HEK293T (cell line): Measurements from ENCODE around the gene ANXA2.

Experiments used
- CTCF ChIA-PET: fragments of 350-600 bp; formaldehyde crosslinking; extraction: SDS; loops from one replicate; lab custom pipeline; 2021; ENCODE audit warnings: antibody characterized with exemption, inconsistent platforms; lab: Yijun Ruan, JAX
- POLR2A ChIA-PET: fragments of 350-600 bp; formaldehyde crosslinking; extraction: SDS; loops from one replicate; lab custom pipeline; 2020; ENCODE audit warnings: antibody characterized with exemption, inconsistent platforms; lab: Yijun Ruan, JAX
- DNase-seq: peaks from one replicate; pipeline ENCODE4 v3.0.0; 2012; ENCODE audit warnings: mixed read lengths; ENCODE audit errors: extremely low spot score
- ARNT ChIP-seq: fragments of 450-650 bp; IDR thresholded peaks from 2 replicates; pipeline ENCODE4 v1.6.1; 2017; ENCODE audit warnings: mild to moderate bottlenecking
- BHLHE40 ChIP-seq: fragments of 450-650 bp; IDR thresholded peaks from 2 replicates; pipeline ENCODE4 v1.6.1; 2016; ENCODE audit warnings: mild to moderate bottlenecking, moderate library complexity, borderline replicate concordance
- CTBP1 ChIP-seq: fragments of 450-650 bp; IDR thresholded peaks from 2 replicates; pipeline ENCODE4 v1.6.1; 2016; ENCODE audit warnings: borderline replicate concordance
- ELF4 ChIP-seq: fragments of 450-650 bp; IDR thresholded peaks from 2 replicates; pipeline ENCODE4 v1.6.1; 2017; ENCODE audit warnings: antibody characterized with exemption
- FOXA1 ChIP-seq: fragments of 450-650 bp; IDR thresholded peaks from 2 replicates; pipeline ENCODE4 v1.6.1; 2016; ENCODE audit warnings: mild to moderate bottlenecking
- FOXK2 ChIP-seq: fragments of 450-650 bp; IDR thresholded peaks from 2 replicates; pipeline ENCODE4 v1.6.1; 2016; ENCODE audit warnings: mild to moderate bottlenecking
- FOXM1 ChIP-seq: fragments of 450-650 bp; IDR thresholded peaks from 2 replicates; pipeline ENCODE4 v1.6.1; 2017; ENCODE audit warnings: mild to moderate bottlenecking, borderline replicate concordance
- L3MBTL2 ChIP-seq: fragments of 450-650 bp; conservative IDR thresholded peaks from 2 replicates; pipeline ENCODE4 v1.6.1; 2016; ENCODE audit warnings: mild to moderate bottlenecking
- LEF1 ChIP-seq: fragments of 450-650 bp; IDR thresholded peaks from 2 replicates; pipeline ENCODE4 v1.6.1; 2017; ENCODE audit warnings: mild to moderate bottlenecking, borderline replicate concordance
- SUZ12 ChIP-seq: fragments of 450-650 bp; IDR thresholded peaks from 2 replicates; pipeline ENCODE4 v1.6.1; 2016; ENCODE audit warnings: mild to moderate bottlenecking
- ZNF384 ChIP-seq: fragments of 450-650 bp; IDR thresholded peaks from 2 replicates; pipeline ENCODE4 v1.6.1; 2016
- TF ChIP-seq, protein P1 (sequence below): fragments of 450-650 bp; IDR thresholded peaks from 2 replicates; pipeline ENCODE4 v1.6.1; 2016

Gene ANXA2

GRCh38 chr15:60307034-60307433, 90.8 kb downstream of the ANXA2 start:
- TF ChIP-seq LEF1 (no peak), BHLHE40 (no peak)
- ChIA-PET CTCF (no interaction called here), POLR2A (no interaction called here)
- DNase-seq = no peak

DNA sequence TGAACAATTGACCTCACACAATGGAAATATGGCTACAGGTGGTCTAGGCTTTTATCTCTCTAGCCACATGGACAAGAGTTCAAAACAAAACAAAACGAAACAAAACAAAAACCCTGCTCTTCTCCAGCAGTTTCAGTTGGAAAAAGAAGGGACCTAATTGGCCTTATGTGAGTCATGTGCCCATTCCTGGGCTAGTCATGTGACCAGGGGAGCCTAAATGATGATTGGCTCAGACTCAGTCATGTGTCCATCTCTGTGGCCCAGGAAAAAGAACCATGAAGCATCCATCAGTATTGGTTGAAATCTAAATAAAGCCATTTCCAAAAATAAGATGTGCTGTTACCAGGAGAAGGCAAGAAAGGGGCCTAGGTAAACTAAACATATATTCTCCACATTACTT, 96.8 kb downstream of the ANXA2 start:
- ChIA-PET POLR2A (no interaction called here), CTCF (no interaction called here)
- DNase-seq = no peak
- TF ChIP-seq LEF1 (no peak), FOXK2 (no peak), CTBP1 (no peak), ARNT (no peak), ZNF384 (no peak), FOXA1 (no peak), BHLHE40 (no peak), L3MBTL2 (no peak), SUZ12 (no peak), ELF4 (no peak), FOXM1 (no peak)
- TF ChIP-seq, protein P1, sequence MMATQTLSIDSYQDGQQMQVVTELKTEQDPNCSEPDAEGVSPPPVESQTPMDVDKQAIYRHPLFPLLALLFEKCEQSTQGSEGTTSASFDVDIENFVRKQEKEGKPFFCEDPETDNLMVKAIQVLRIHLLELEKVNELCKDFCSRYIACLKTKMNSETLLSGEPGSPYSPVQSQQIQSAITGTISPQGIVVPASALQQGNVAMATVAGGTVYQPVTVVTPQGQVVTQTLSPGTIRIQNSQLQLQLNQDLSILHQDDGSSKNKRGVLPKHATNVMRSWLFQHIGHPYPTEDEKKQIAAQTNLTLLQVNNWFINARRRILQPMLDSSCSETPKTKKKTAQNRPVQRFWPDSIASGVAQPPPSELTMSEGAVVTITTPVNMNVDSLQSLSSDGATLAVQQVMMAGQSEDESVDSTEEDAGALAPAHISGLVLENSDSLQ = no peak

DNA sequence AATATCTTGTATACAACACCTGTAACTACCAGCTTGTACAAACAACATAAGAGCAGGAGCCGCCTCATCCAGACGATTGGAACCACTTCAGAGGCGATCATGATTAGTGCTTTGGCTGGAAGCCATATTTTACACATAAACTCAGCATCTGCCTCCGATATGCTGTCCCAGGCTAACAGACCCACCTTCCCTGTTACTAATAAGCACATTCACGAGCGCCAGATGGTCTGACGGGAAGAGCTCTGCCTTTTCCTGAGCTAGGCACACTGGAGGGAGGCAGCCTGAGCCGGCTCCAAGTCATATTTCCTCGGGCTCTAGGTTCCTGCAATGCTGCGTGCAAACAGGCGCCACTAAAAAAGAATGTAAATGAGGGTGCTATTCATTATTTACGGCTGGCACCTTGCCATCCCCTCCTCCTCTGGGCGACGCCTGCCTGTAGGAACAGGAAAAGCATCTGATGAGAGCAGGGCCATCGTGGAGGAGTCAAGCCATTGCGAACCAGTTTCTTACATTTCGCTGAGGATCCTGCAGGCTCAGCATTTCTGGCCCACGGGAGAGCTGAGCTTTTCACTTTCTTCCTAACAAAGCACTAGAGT, 98.2 kb downstream of the ANXA2 start:
- DNase-seq = peak; percentile 57
- POLR2A ChIA-PET = interaction anchor here (1.1 kb wide), 1 partner anchor 17 kb away, joined by 4 read pairs; no protein-coding TSS in a partner anchor
- CTCF ChIA-PET = interaction anchor here (0.6 to 0.7 kb wide), 2 partner anchors 302 to 575 kb away, joined by 3 read pairs; no protein-coding TSS in a partner anchor
- TF ChIP-seq BHLHE40 (no peak), FOXA1 (no peak)
- TF ChIP-seq, protein P1 = peak; percentile 18; the same call in 1 of the 2 replicates
